Hepatocyte (in vitro differentiated cells): ENCODE results near the gene TBC1D4. TPM values are rescaled to one million over a fixed set of nuclear protein-coding genes. Genes with fewer than 3 reads are reported as not detected.
"Not testable (repeated sequence)": the region's sequence is repeated elsewhere in the genome, so short reads cannot be mapped to it uniquely, and the experiment has no call there.

Source experiments
- DNase-seq: peaks from one replicate; pipeline ENCODE4 v3.0.0-alpha.2; 2016; ENCODE audit warnings: low spot score
- H2AFZ ChIP-seq: fragments of 200-600 bp; sonication (generic); 2 replicates; pipeline ENCODE4 v1.6.0; 2016; ENCODE audit warnings: antibody characterized with exemption, mild to moderate bottlenecking
- H3K27ac ChIP-seq: fragments of 200-600 bp; sonication (generic); 2 replicates; pipeline ENCODE4 v1.5.1; 2016; ENCODE audit warnings: mild to moderate bottlenecking
- H3K27me3 ChIP-seq: fragments of 200-600 bp; sonication (generic); 2 replicates; pipeline ENCODE4 v1.6.1; 2016
- H3K36me3 ChIP-seq: fragments of 200-600 bp; sonication (generic); replicated peaks from 2 replicates; pipeline ENCODE4 v1.5.1; 2016; ENCODE audit warnings: low read depth; ENCODE audit not compliant: insufficient read depth
- H3K4me1 ChIP-seq: fragments of 200-600 bp; sonication (generic); 2 replicates; pipeline ENCODE4 v1.5.1; 2016; ENCODE audit warnings: mild to moderate bottlenecking, moderate library complexity; ENCODE audit not compliant: insufficient read depth
- H3K4me2 ChIP-seq: fragments of 200-600 bp; sonication (generic); 2 replicates; pipeline ENCODE4 v1.6.0; 2016
- H3K4me3 ChIP-seq: fragments of 200-600 bp; sonication (generic); 2 replicates; pipeline ENCODE4 v1.5.1; 2016; ENCODE audit warnings: mild to moderate bottlenecking
- H3K79me2 ChIP-seq: fragments of 200-600 bp; sonication (generic); 2 replicates; pipeline ENCODE4 v1.6.0; 2017; ENCODE audit warnings: mild to moderate bottlenecking
- H3K9me2 ChIP-seq: fragments of 200-600 bp; sonication (generic); replicated peaks from 2 replicates; pipeline ENCODE4 v1.6.0; 2017; ENCODE audit warnings: mild to moderate bottlenecking; ENCODE audit not compliant: insufficient read depth
- H3K9me3 ChIP-seq: fragments of 200-600 bp; sonication (generic); 2 replicates; pipeline ENCODE4 v1.5.1; 2016; ENCODE audit warnings: low read depth, mild to moderate bottlenecking
- H4K20me1 ChIP-seq: fragments of 200-600 bp; sonication (generic); 2 replicates; pipeline ENCODE4 v1.6.0; 2016; ENCODE audit warnings: mild to moderate bottlenecking; ENCODE audit not compliant: insufficient read depth, poor library complexity, severe bottlenecking
- EZH2 ChIP-seq: fragments of 200-600 bp; sonication (generic); IDR thresholded peaks from 2 replicates; pipeline ENCODE4 v1.6.1; 2016; ENCODE audit warnings: antibody characterized with exemption, mild to moderate bottlenecking, borderline replicate concordance
- EZH2phosphoT487 ChIP-seq: fragments of 200-600 bp; sonication (generic); IDR thresholded peaks from one replicate; pipeline ENCODE4 v1.6.1; 2018; ENCODE audit warnings: antibody characterized with exemption, mild to moderate bottlenecking, low read depth, moderate library complexity; ENCODE audit not compliant: unreplicated experiment, severe bottlenecking
- WGBS: methylation state at CpG from one replicate; pipeline ENCODE4 v1.1.6; 2016; ENCODE audit warnings: low lambda C conversion rate; ENCODE audit errors: missing lambda C conversion rate; 5-methylcytosine and 5-hydroxymethylcytosine counted together
- polyA plus RNA-seq: library from polyadenylated mRNA; unstranded; fragments of >200 nt; fragmentation: Nextera tagmentation; extraction: Ambion mirVana; gene quantifications from 2 replicates; pipeline ENCODE4 v1.2.1, GENCODE V29; 2016
- total RNA-seq: library from RNA; depleted of rRNA; stranded (reverse); fragments of >200 nt; gene quantifications from 2 replicates; pipeline ENCODE4 v1.2.3, GENCODE V29; 2014
- TF ChIP-seq, protein P1 (sequence below): fragments of 200-600 bp; sonication (generic); IDR thresholded peaks from 2 replicates; pipeline ENCODE4 v1.5.1; 2016; ENCODE audit warnings: antibody characterized with exemption, mild to moderate bottlenecking; ENCODE audit not compliant: poor library complexity

The TBC1D4 gene
- total and polyA plus RNA-seq, 2 experiments from 2014 or later, result 7.6 to 17.1 TPM

DNA sequence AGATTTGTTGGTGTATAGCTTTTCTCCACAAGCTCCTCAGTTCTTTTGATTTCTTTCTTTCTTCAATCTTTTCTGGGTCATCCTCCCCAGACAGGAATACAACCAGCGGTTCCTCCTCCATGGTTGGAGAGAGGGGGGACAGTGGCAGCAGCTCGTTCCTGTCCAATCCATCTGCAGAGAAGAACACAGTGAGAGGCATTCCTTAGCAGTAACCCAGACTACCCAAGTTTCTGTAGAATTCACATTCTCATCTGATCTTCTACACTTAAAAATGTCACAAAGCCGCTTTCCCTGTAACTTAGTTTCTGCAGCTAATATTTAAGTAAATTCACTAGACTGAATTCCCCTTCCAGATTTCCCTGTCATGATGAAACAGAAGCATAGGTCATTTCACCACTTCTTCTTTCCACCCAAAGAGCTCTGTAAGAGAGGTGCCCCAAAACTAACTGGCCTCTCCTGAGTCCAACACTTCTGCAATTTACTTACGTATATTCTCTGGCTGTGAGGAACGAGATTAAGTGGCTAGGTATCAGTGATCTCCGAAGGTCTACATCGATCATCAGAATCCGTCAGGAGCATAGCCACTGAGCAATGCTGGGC, 171.9 kb downstream of the TBC1D4 start:
- Histone ChIP-seq H2AFZ (no peak overlapping the region), H3K27ac (no peak overlapping the region)

GRCh38 chr13:75308222-75308621, 173.7 kb downstream of the TBC1D4 start:
- Histone ChIP-seq H3K4me1 (no peaks in the 10 kb centered on the region), H3K4me3 (no peak overlapping the region), H3K27me3 (no peaks in the 10 kb centered on the region), H3K9me2 (no peaks in the 10 kb centered on the region), H4K20me1 (no peaks in the 10 kb centered on the region), H3K9me3 (no peaks in the 10 kb centered on the region), H3K4me2 (no peak overlapping the region), H3K79me2 (no peaks in the 10 kb centered on the region), H3K27ac (no peak overlapping the region), H2AFZ (no peak overlapping the region), H3K36me3 (no peaks in the 10 kb centered on the region)
- DNase-seq, result no peak
- TF ChIP-seq EZH2 (no peak), EZH2phosphoT487 (no peak)
- TF ChIP-seq, protein P1, sequence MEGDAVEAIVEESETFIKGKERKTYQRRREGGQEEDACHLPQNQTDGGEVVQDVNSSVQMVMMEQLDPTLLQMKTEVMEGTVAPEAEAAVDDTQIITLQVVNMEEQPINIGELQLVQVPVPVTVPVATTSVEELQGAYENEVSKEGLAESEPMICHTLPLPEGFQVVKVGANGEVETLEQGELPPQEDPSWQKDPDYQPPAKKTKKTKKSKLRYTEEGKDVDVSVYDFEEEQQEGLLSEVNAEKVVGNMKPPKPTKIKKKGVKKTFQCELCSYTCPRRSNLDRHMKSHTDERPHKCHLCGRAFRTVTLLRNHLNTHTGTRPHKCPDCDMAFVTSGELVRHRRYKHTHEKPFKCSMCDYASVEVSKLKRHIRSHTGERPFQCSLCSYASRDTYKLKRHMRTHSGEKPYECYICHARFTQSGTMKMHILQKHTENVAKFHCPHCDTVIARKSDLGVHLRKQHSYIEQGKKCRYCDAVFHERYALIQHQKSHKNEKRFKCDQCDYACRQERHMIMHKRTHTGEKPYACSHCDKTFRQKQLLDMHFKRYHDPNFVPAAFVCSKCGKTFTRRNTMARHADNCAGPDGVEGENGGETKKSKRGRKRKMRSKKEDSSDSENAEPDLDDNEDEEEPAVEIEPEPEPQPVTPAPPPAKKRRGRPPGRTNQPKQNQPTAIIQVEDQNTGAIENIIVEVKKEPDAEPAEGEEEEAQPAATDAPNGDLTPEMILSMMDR, result no peak
- WGBS, result 84% methylated on average over 2 of the region's 2 CpGs

More for the DNA sequence above, 171.9 kb downstream of the TBC1D4 start:
- Histone ChIP-seq H3K27me3 (no peaks in the 10 kb centered on the region), H3K4me2 (no peak overlapping the region), H3K9me2 (no peaks in the 10 kb centered on the region), H3K9me3 (no peaks in the 10 kb centered on the region), H3K4me1 (no peaks in the 10 kb centered on the region), H3K79me2 (no peaks in the 10 kb centered on the region), H3K36me3 (no peaks in the 10 kb centered on the region), H3K4me3 (no peak overlapping the region), H4K20me1 (no peaks in the 10 kb centered on the region)
- TF ChIP-seq, protein P1, result no peak
- TF ChIP-seq EZH2 (no peak), EZH2phosphoT487 (no peak)
- 97% methylated on average over 8 of the region's 8 CpGs for WGBS
- no peak for DNase-seq

DNA sequence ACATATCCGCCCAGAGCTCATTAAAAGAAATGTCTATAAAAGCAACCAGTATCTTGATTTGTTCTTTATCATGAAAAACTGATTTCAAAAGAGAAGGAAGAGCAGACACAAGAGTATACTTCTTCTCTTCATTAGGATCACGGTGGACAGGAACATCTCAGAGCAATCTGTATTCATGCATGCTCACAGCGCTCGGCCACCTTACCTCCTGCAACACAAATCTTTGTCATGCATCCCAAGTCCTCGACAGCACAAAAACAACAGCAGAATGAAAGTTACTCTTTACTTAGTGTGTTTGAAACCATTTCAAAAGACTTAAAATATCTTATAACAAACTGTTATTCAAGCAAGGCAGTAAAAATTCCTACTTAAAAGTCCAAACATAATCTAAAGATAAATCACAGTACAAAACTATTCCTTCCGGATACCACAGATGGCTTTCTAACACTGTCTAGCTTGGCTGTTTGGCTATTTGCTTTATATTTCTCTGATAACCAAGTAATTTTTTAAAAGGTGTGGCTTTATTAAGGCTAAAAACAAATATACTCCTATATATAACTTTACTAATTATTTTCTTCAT, 174.5 kb downstream of the TBC1D4 start:
- H3K4me1 ChIP-seq, result no peaks in the 10 kb centered on the region
- no peak overlapping the region for H3K4me3 ChIP-seq
- H3K9me2 ChIP-seq, result no peaks in the 10 kb centered on the region
- no peaks in the 10 kb centered on the region for H4K20me1 ChIP-seq
- WGBS, result 59% methylated on average over 6 of the region's 6 CpGs
- H2AFZ ChIP-seq, result no peak overlapping the region
- no peaks in the 10 kb centered on the region for H3K79me2 ChIP-seq
- no peaks in the 10 kb centered on the region for H3K36me3 ChIP-seq
- H3K27me3 ChIP-seq, result no peaks in the 10 kb centered on the region
- no peak for TF ChIP-seq EZH2
- H3K27ac ChIP-seq, result no peak overlapping the region
- no peak for DNase-seq
- H3K9me3 ChIP-seq, result no peaks in the 10 kb centered on the region
- H3K4me2 ChIP-seq, result peak overlapping the region; percentile 40

DNA sequence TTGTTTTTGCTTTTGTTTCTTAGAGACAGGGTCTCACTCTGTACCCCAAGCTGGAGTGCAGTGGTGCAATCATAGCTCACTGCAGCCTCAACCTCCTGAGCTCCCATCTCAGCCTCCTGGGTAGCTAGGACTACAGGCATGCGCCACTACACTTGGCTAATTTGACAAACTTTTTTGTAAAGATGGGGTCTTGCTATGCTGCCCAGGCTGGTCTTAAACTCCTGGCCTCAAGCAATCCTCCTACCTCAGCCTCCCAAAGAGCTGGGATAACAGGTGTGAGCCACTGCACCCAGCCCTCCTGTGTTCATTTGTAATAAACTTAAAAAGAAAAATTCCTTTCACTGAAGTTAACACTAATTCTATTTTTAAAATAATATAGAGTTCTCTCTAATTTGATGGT, 175.0 kb downstream of the TBC1D4 start:
- not testable (repeated sequence) for H3K27me3 ChIP-seq, H3K4me1 ChIP-seq, H2AFZ ChIP-seq, H3K36me3 ChIP-seq, H4K20me1 ChIP-seq, H3K79me2 ChIP-seq, DNase-seq, H3K9me3 ChIP-seq, H3K9me2 ChIP-seq, H3K4me3 ChIP-seq, H3K27ac ChIP-seq
- peak overlapping the region; percentile 40 for H3K4me2 ChIP-seq
- WGBS, result 100% methylated on average over 1 of the region's 1 CpG
